HG03095 (cell line): ENCODE results near the gene HOXD3.

Source experiments
- ATAC-seq: cut with Tn5 transposase; IDR thresholded peaks from one replicate; pipeline ENCODE4 v1.9.1; 2021; ENCODE audit warnings: moderate library complexity; ENCODE audit not compliant: unreplicated experiment

HOXD3 gene

DNA sequence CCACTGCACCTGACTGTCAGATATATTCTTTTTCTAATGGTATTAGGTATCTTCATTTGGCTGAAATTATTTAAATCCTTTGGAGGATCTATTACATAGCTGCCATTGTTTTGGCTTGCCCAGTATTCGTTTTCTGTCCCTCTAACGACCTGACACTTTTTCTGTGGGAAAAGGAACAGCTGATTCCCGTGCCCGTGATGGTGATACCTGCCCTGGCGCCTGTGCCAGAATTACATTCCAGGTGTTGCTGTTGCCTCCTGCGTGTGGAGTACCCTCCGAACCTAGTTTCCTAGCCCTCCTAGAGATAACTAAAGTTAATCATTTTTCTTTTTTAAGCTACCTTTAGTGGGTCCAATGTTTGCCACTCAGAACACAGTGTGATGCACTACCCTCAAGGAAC, 45.4 kb downstream of the HOXD3 start:
- no peak for ATAC-seq

DNA sequence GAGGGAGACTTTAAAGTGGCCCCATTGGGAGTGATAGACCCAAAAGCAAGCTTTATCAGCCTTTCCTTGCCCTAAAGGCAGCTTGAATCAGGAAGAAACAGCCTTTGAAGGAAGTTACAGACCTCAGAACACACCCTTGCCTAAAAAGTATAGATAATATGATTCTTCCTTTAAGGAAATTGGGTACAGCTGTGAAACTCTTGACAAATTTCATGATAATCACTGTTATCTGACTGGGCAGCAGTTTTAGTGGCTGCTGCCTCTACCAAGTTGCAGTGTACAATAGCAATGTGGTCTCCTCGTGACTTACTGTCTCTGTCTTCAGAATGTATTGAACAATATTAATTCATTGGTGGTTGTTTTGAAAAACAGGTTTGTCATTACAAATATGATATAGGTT, 48.0 kb downstream of the HOXD3 start:
- no peak for ATAC-seq

DNA sequence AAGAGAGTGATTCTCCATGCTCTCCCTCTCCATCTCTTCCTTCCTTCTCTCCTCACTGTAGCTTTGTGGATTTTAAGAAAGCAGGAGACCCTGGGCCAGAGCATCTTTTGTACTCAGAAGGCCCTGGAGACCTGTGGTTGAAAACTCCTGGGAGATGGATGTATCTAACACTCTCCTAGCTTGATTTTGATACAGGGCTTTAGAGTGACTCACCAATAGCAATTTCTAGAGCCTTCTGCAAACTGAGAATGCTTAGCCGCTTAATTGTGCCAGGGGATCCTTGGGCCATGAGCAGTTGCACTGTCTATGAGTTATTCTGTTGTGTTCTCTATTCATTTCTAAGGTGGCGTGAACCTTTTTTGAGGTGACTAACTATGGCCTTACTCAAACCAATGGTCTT, 49.0 kb downstream of the HOXD3 start:
- ATAC-seq: no peak

DNA sequence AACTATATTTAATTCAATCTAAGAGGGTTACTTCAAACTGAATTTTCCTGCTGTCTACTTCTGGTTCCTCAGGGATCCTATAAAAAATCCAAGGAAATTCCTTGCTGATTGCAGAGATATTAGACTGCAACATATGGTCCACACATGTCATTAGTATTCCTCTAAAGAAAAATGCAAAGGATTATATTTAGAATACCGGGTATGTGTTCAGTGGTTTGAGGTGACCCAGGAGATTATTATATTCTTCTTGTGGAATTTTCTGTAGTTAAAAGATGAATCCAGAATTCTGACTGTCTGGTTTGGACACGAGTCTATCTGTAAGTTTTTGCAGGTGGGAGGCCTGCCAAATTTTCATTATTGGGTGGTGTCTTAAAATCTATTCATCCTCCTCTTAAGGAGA, 49.6 kb downstream of the HOXD3 start:
- no peak for ATAC-seq

DNA sequence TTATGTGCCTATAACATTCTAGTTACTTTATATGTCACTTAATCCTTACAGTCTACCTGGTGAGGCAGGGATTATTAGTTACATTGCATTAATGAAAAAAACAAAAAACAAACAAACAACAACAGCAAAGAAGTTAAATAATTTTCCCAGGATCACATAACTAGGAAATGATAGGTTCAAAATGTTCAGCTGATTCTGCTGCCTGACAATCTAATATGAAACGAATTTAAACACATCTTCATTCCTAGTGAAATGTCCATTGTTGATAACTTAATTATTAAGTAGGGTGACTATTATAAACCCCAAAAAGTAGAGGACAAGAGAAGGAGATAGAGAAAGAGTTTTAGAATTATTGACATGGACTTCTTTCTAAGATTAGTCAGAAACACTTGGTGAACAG, 54.0 kb downstream of the HOXD3 start:
- ATAC-seq: no peak

DNA sequence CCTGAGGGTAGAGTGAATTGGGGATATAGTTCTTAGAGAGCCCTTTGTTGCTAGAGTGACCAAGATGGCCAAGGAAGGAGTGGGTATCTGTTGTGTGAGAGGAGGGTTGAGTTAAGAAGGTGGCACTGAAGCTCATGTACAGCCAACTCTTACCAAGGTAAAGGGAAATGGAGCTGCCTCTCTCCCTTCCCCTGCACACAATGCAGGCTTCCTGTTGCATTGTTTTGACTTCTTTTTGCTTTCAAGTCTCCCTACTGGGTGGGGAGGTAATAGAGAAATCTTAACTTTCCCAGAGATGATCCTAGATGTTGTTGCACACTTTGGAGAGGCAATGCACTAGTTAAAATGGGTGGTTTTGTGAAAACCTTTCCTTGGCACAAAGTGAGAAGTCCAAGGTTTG, 55.2 kb downstream of the HOXD3 start:
- no peak for ATAC-seq

DNA sequence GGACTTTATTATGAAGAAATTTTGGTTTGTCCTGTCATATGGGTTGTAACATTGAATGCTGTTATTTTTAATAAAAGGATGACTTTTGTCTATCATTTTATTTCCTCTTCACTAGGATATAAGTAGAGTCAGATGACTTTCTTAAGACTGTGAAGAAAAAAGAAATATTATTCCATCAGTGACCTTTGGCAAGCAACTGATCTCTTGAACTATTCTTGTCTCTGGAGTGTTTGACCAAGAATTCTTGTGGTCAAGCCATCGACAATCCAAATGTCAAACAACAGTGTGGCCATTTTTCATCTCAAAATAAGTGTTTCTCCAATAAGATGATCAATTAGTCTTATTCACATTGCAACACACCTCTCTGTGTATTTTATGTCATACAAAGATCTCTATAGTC, 56.3 kb downstream of the HOXD3 start:
- ATAC-seq: no peak
